Erythroblast (primary cell): ENCODE data around the gene HSPA2.
"Not testable (repeated sequence)": the region's sequence is repeated elsewhere in the genome, so short reads cannot be mapped to it uniquely, and the experiment has no call there.

Experiments
- DNase-seq, 2 experiments: peaks; one replicate each; lab custom pipeline; 2025; lab: John Stamatoyannopoulos, UW
- GATA1 ChIP-seq: IDR thresholded peaks from 2 replicates; pipeline ENCODE4 v1.6.1; 2011; ENCODE audit warnings: low read depth, mild to moderate bottlenecking, control low read depth, low read length, moderate library complexity
- POLR2A ChIP-seq: IDR thresholded peaks from 2 replicates; pipeline ENCODE4 v1.6.1; 2011; ENCODE audit warnings: mild to moderate bottlenecking, low read length

HSPA2 gene

GRCh38 chr14:64536488-64537245 is 3.9 kb upstream of the HSPA2 start:
- TF ChIP-seq GATA1: no peak
- no peak for TF ChIP-seq POLR2A
- no peak for DNase-seq

GRCh38 chr14:64541261-64541971 is 875 bp downstream of the HSPA2 start:
- TF ChIP-seq GATA1: no peak
- DNase-seq: peak; percentile 67 to 70

- DNase-seq: peak; percentile 37 to 48
- TF ChIP-seq GATA1 (no peak), POLR2A (no peak)
Measured at GRCh38 chr14:64541972-64542835, 1.7 kb downstream of the HSPA2 start.

- no peak for DNase-seq
- TF ChIP-seq GATA1: no peak
Measured at GRCh38 chr14:64542836-64543201, 2.3 kb downstream of the HSPA2 start.

GRCh38 chr14:64544607-64545312 is 4.2 kb downstream of the HSPA2 start:
- no peak for DNase-seq
- TF ChIP-seq GATA1 (no peak), POLR2A (no peak)

GRCh38 chr14:64549016-64549415 is 8.5 kb downstream of the HSPA2 start:
- no peak for DNase-seq
- TF ChIP-seq POLR2A (no peak), GATA1 (no peak)

- TF ChIP-seq POLR2A (no peak), GATA1 (no peak)
- peak; percentile 51 to 58 for DNase-seq
Measured at GRCh38 chr14:64549791-64550620, 9.5 kb downstream of the HSPA2 start, which contains the start of gene PPP1R36. PPP1R36 (plus strand) TSS chr14:64549961; CDS start chr14:64549998, 37 bp downstream.

GRCh38 chr14:64550621-64551333 is 10.2 kb downstream of the HSPA2 start:
- TF ChIP-seq GATA1: no peak
- no peak for TF ChIP-seq POLR2A
- DNase-seq: no peak

- no peak for DNase-seq
- TF ChIP-seq POLR2A (no peak), GATA1 (no peak)
Measured at GRCh38 chr14:64554556-64554955, 14.0 kb downstream of the HSPA2 start.

- no peak for DNase-seq
- TF ChIP-seq POLR2A (no peak), GATA1 (no peak)
Measured at GRCh38 chr14:64556526-64556925, 16.0 kb downstream of the HSPA2 start.

GRCh38 chr14:64558216-64558615 is 17.7 kb downstream of the HSPA2 start:
- not testable (repeated sequence) for DNase-seq

GRCh38 chr14:64561631-64562030 is 21.1 kb downstream of the HSPA2 start:
- no peak for DNase-seq
- no peak for TF ChIP-seq POLR2A
- no peak for TF ChIP-seq GATA1

- TF ChIP-seq GATA1: no peak
- no peak for TF ChIP-seq POLR2A
- DNase-seq: no peak
Measured at GRCh38 chr14:64562436-64562835, 21.9 kb downstream of the HSPA2 start.
